Thoracic aorta (tissue), 2 donors: ENCODE data around the gene NT5DC1. TPM values are rescaled to one million over a fixed set of nuclear protein-coding genes. Genes with fewer than 3 reads are reported as not detected.

Experiments
- ATAC-seq: fragments of 150-250 bp; one replicate; pipeline ENCODE4 v1.8.0; 2017; ENCODE audit warnings: low read depth; ENCODE audit not compliant: insufficient number of reproducible peaks, low FRiP score
- DNase-seq: peaks from one replicate; pipeline ENCODE4 v3.0.0-alpha.2; 2020; ENCODE audit warnings: low spot score
- H3K27ac ChIP-seq, 2 donors: fragments of 200-600 bp; sonication (generic); 1 replicate in 1 of 2; 2 replicates in 1 of 2; pipeline ENCODE4 v1.5.1; 2016; ENCODE audit warnings: mild to moderate bottlenecking in 2 of 2, moderate library complexity in 2 of 2
- H3K27me3 ChIP-seq: fragments of 200-600 bp; sonication (generic); replicated peaks from 2 replicates; pipeline ENCODE4 v1.6.0; 2016; ENCODE audit warnings: mild to moderate bottlenecking; ENCODE audit not compliant: insufficient read depth
- H3K36me3 ChIP-seq: fragments of 200-600 bp; sonication (generic); one replicate; pipeline ENCODE4 v1.5.1; 2016
- H3K4me1 ChIP-seq, 2 donors: fragments of 200-600 bp; sonication (generic); 1 replicate in 1 of 2; 2 replicates in 1 of 2; pipeline versions ENCODE4 v1.5.1 to v1.6.0; 2016; ENCODE audit warnings: low read depth in 2 of 2, mild to moderate bottlenecking in 1 of 2; ENCODE audit not compliant: control insufficient read depth in 1 of 2
- H3K4me3 ChIP-seq: fragments of 200-600 bp; sonication (generic); 2 replicates; pipeline ENCODE4 v1.5.1; 2016; ENCODE audit warnings: mild to moderate bottlenecking
- H3K9me3 ChIP-seq: fragments of 200-600 bp; sonication (generic); 2 replicates; pipeline ENCODE4 v1.5.1; 2016
- CTCF ChIP-seq: fragments of 200-600 bp; sonication (generic); IDR thresholded peaks from one replicate; pipeline ENCODE4 v1.5.1; 2019; ENCODE audit warnings: antibody characterized with exemption
- total RNA-seq, 2 donors: library from RNA; depleted of rRNA; stranded (reverse); fragments of >200 nt; gene quantifications; one replicate each; pipeline versions ENCODE4 v1.1.0 to v1.2.3, GENCODE V29; 2016

The NT5DC1 gene
- total RNA-seq, 2 donors from 2014 or later: 15.4 to 25.0 TPM

- no peak for TF ChIP-seq CTCF
- Histone ChIP-seq H3K9me3 (no peaks in the 10 kb centered on the region), H3K36me3 (no peaks in the 10 kb centered on the region), H3K27me3 (no peaks in the 10 kb centered on the region), H3K27ac (no peak overlapping the region), H3K4me3 (no peak overlapping the region), H3K4me1 (peaks cover 3% of the 10 kb centered on the region in 2 donors)
- DNase-seq (no peak), ATAC-seq (no peak)
Measured at GRCh38 chr6:116210316-116210715, 109.7 kb downstream of the NT5DC1 start.

- Histone ChIP-seq H3K9me3 (no peaks in the 10 kb centered on the region), H3K4me1 (peaks cover 3% of the 10 kb centered on the region in 2 donors), H3K27me3 (no peaks in the 10 kb centered on the region), H3K36me3 (no peaks in the 10 kb centered on the region), H3K27ac (no peak overlapping the region), H3K4me3 (no peak overlapping the region)
- ATAC-seq (no peak), DNase-seq (no peak)
- TF ChIP-seq CTCF: no peak
Measured at GRCh38 chr6:116210750-116211425, 110.2 kb downstream of the NT5DC1 start.

- DNase-seq (no peak), ATAC-seq (no peak)
- Histone ChIP-seq H3K4me3 (no peak overlapping the region), H3K4me1 (peaks cover 3% of the 10 kb centered on the region in 2 donors), H3K36me3 (no peaks in the 10 kb centered on the region), H3K9me3 (no peaks in the 10 kb centered on the region), H3K27ac (no peak overlapping the region), H3K27me3 (no peaks in the 10 kb centered on the region)
- TF ChIP-seq CTCF: no peak
Measured at GRCh38 chr6:116214681-116215080, 114.0 kb downstream of the NT5DC1 start.

GRCh38 chr6:116215414-116215813, 114.8 kb downstream of the NT5DC1 start:
- Histone ChIP-seq H3K36me3 (no peaks in the 10 kb centered on the region), H3K4me3 (no peak overlapping the region), H3K27ac (no peak overlapping the region), H3K9me3 (no peaks in the 10 kb centered on the region), H3K27me3 (no peaks in the 10 kb centered on the region), H3K4me1 (no peaks in the 10 kb centered on the region)
- DNase-seq (no peak), ATAC-seq (no peak)
- TF ChIP-seq CTCF: no peak

- Histone ChIP-seq H3K27me3 (no peaks in the 10 kb centered on the region), H3K4me1 (no peaks in the 10 kb centered on the region), H3K27ac (peak overlapping the region in 1 of 2 donors; percentile 2), H3K9me3 (no peaks in the 10 kb centered on the region), H3K36me3 (no peaks in the 10 kb centered on the region), H3K4me3 (no peak overlapping the region)
- DNase-seq (no peak), ATAC-seq (no peak)
- TF ChIP-seq CTCF: peak; percentile 39
Measured at GRCh38 chr6:116217069-116217468, 116.4 kb downstream of the NT5DC1 start.
